Neuronal stem cell (in vitro differentiated cells): ENCODE results near the gene SPPL3.

ENCODE experiments used
- DNase-seq: peaks from one replicate; pipeline ENCODE4 v3.0.0-alpha.2; 2013; ENCODE audit warnings: low spot score
- H2AFZ ChIP-seq: one replicate; pipeline ENCODE4 v1.6.1; 2013; ENCODE audit warnings: mild to moderate bottlenecking, low read length, inconsistent platforms
- H2AK5ac ChIP-seq: 2 replicates; pipeline ENCODE4 v1.6.1; 2013; ENCODE audit warnings: low read depth, mild to moderate bottlenecking, inconsistent platforms, low read length, moderate library complexity, mixed read lengths
- H2BK120ac ChIP-seq: 2 replicates; pipeline ENCODE4 v1.6.1; 2013; ENCODE audit warnings: low read depth, mild to moderate bottlenecking, inconsistent platforms, low read length, moderate library complexity, mixed read lengths
- H2BK12ac ChIP-seq: one replicate; pipeline ENCODE4 v1.6.1; 2013; ENCODE audit warnings: low read length, inconsistent platforms
- H2BK15ac ChIP-seq: 2 replicates; pipeline ENCODE4 v1.6.1; 2013; ENCODE audit warnings: mild to moderate bottlenecking, low read length, inconsistent platforms, mixed read lengths
- H2BK5ac ChIP-seq: one replicate; pipeline ENCODE4 v1.6.1; 2013; ENCODE audit warnings: inconsistent platforms, mild to moderate bottlenecking, low read length, moderate library complexity
- H3K14ac ChIP-seq: one replicate; pipeline ENCODE4 v1.6.1; 2013; ENCODE audit warnings: low read length, inconsistent platforms
- H3K18ac ChIP-seq: 2 replicates; pipeline ENCODE4 v1.6.1; 2013; ENCODE audit warnings: low read length, inconsistent platforms
- H3K23ac ChIP-seq: 2 replicates; pipeline ENCODE4 v1.6.1; 2013; ENCODE audit warnings: low read depth, mild to moderate bottlenecking, mixed read lengths, low read length, inconsistent platforms; ENCODE audit not compliant: poor library complexity
- H3K27ac ChIP-seq: replicated peaks from 3 replicates; pipeline ENCODE4 v1.5.1; 2013; ENCODE audit warnings: low read length, inconsistent platforms
- H3K27me3 ChIP-seq, 3 experiments: 2 replicates each; pipeline ENCODE4 v1.6.1; 2013; ENCODE audit warnings: low read length in 3 of 3, mild to moderate bottlenecking in 2 of 3, inconsistent platforms in 1 of 3, low read depth in 1 of 3, mixed read lengths in 1 of 3, moderate library complexity in 1 of 3; ENCODE audit not compliant: control insufficient read depth in 3 of 3, insufficient read depth in 3 of 3
- H3K36me3 ChIP-seq, 2 donors: replicated peaks in 1 of 2; 2 replicates each; pipeline ENCODE4 v1.6.1; 2013; ENCODE audit warnings: low read length in 2 of 2; ENCODE audit not compliant: control insufficient read depth in 2 of 2, insufficient read depth in 2 of 2
- H3K4ac ChIP-seq: 2 replicates; pipeline ENCODE4 v1.6.1; 2013; ENCODE audit warnings: inconsistent platforms, mild to moderate bottlenecking, low read length, moderate library complexity
- H3K4me1 ChIP-seq, 2 donors: 1 replicate in 1 of 2; 2 replicates in 1 of 2; pipeline ENCODE4 v1.6.1; 2013; ENCODE audit warnings: low read length in 2 of 2, low read depth in 1 of 2; ENCODE audit not compliant: control insufficient read depth in 2 of 2, insufficient read depth in 1 of 2
- H3K4me2 ChIP-seq: one replicate; pipeline ENCODE4 v1.6.1; 2013; ENCODE audit warnings: mild to moderate bottlenecking, low read length, inconsistent platforms; ENCODE audit not compliant: insufficient read depth, poor library complexity, severe bottlenecking
- H3K4me3 ChIP-seq, 2 donors: 2 replicates each; pipeline ENCODE4 v1.5.1; 2013; ENCODE audit warnings: low read length in 2 of 2, mild to moderate bottlenecking in 2 of 2, inconsistent platforms in 1 of 2, moderate library complexity in 1 of 2
- H3K79me1 ChIP-seq: one replicate; pipeline ENCODE4 v1.6.1; 2013; ENCODE audit warnings: low read depth, mild to moderate bottlenecking, inconsistent platforms, low read length, moderate library complexity
- H3K9ac ChIP-seq: one replicate; pipeline ENCODE4 v1.6.1; 2013; ENCODE audit warnings: mild to moderate bottlenecking, low read depth, low read length, inconsistent platforms; ENCODE audit not compliant: poor library complexity
- H3K9me3 ChIP-seq, 2 donors: replicated peaks in 1 of 2; 2 replicates each; pipeline versions ENCODE3 to v1.6.1; 2013; ENCODE audit warnings: low read length in 2 of 2, mild to moderate bottlenecking in 2 of 2, inconsistent platforms in 1 of 2, low read depth in 1 of 2, mixed read lengths in 1 of 2, moderate library complexity in 1 of 2; ENCODE audit not compliant: control insufficient read depth in 2 of 2, insufficient read depth in 1 of 2
- H4K8ac ChIP-seq: one replicate; pipeline ENCODE4 v1.6.1; 2013; ENCODE audit warnings: low read depth, mild to moderate bottlenecking, inconsistent platforms, low read length, moderate library complexity
- H4K91ac ChIP-seq: one replicate; pipeline ENCODE4 v1.6.1; 2013; ENCODE audit warnings: low read length, low read depth, mild to moderate bottlenecking, inconsistent platforms; ENCODE audit not compliant: poor library complexity
- WGBS, 2 donors: extraction: QIAGEN DNeasy Blood & Tissue Kit; methylation state at CpG; one replicate each; pipeline ENCODE4 v1.1.7; 2013; ENCODE audit warnings: missing lambda C conversion rate in 2 of 2, mixed read lengths in 1 of 2; ENCODE audit not compliant: insufficient read length in 2 of 2, insufficient replicate concordance in 1 of 2; ENCODE audit errors: extremely low coverage in 2 of 2; 5-methylcytosine and 5-hydroxymethylcytosine counted together

The SPPL3 gene

GRCh38 chr12:120758798-120759590 is 145.2 kb downstream of the SPPL3 start:
- no CpG with 5 or more reads among the region's 7 CpGs for WGBS, 2 donors
- H3K27ac ChIP-seq, result no peak overlapping the region
- no peak overlapping the region for H4K8ac ChIP-seq

GRCh38 chr12:120757949-120758348 is 146.2 kb downstream of the SPPL3 start:
- H3K27me3 ChIP-seq, result no peaks in the 10 kb centered on the region
- H3K4me3 ChIP-seq, result no peak overlapping the region
- H4K8ac ChIP-seq, result no peak overlapping the region
- H3K9me3 ChIP-seq, result no peaks in the 10 kb centered on the region
- no peak overlapping the region for H3K18ac ChIP-seq
- no CpG with 5 or more reads among the region's 6 CpGs for WGBS, 2 donors
- no peak overlapping the region for H2BK5ac ChIP-seq
- H3K4ac ChIP-seq, result no peak overlapping the region
- H3K4me2 ChIP-seq, result no peak overlapping the region
- H4K91ac ChIP-seq, result no peak overlapping the region
- H3K79me1 ChIP-seq, result no peaks in the 10 kb centered on the region
- H2AK5ac ChIP-seq, result no peak overlapping the region
- H3K4me1 ChIP-seq, result peaks cover 5% of the 10 kb centered on the region in 2 donors
- no peak overlapping the region for H3K23ac ChIP-seq
- peaks cover 6 to 32% of the 10 kb centered on the region in 2 donors for H3K36me3 ChIP-seq
- no peak overlapping the region for H2BK120ac ChIP-seq
- H2BK15ac ChIP-seq, result no peak overlapping the region
- DNase-seq, result no peak
- H2BK12ac ChIP-seq, result no peak overlapping the region
- no peak overlapping the region for H3K9ac ChIP-seq
- no peak overlapping the region for H3K27ac ChIP-seq
- H3K14ac ChIP-seq, result no peak overlapping the region
- no peak overlapping the region for H2AFZ ChIP-seq

More at GRCh38 chr12:120758798-120759590, 145.2 kb downstream of the SPPL3 start:
- no peaks in the 10 kb centered on the region for H3K9me3 ChIP-seq
- H3K79me1 ChIP-seq, result no peaks in the 10 kb centered on the region
- no peak overlapping the region for H3K4ac ChIP-seq
- H2BK12ac ChIP-seq, result no peak overlapping the region
- no peak overlapping the region for H2AFZ ChIP-seq
- H3K36me3 ChIP-seq, result peaks cover 8 to 43% of the 10 kb centered on the region in 2 donors
- H2BK120ac ChIP-seq, result no peak overlapping the region
- H2BK5ac ChIP-seq, result no peak overlapping the region
- H3K18ac ChIP-seq, result no peak overlapping the region
- H2BK15ac ChIP-seq, result no peak overlapping the region
- no peak overlapping the region for H4K91ac ChIP-seq
- H3K9ac ChIP-seq, result no peak overlapping the region
- H3K27me3 ChIP-seq, result no peaks in the 10 kb centered on the region
- DNase-seq, result no peak
- no peak overlapping the region for H3K23ac ChIP-seq
- no peak overlapping the region for H3K4me3 ChIP-seq
- no peak overlapping the region for H2AK5ac ChIP-seq
- H3K4me2 ChIP-seq, result no peak overlapping the region
- peaks cover 5 to 9% of the 10 kb centered on the region in 2 donors for H3K4me1 ChIP-seq
- H3K14ac ChIP-seq, result no peak overlapping the region

- Histone ChIP-seq H3K23ac (no peak overlapping the region), H3K36me3 (peaks cover 6 to 26% of the 10 kb centered on the region in 2 donors), H3K27ac (no peak overlapping the region), H3K9me3 (no peaks in the 10 kb centered on the region), H3K27me3 (no peaks in the 10 kb centered on the region), H3K4me1 (peaks cover 4 to 5% of the 10 kb centered on the region in 2 donors), H3K14ac (no peak overlapping the region), H3K4me2 (no peak overlapping the region), H3K79me1 (no peaks in the 10 kb centered on the region), H4K91ac (no peak overlapping the region), H3K4me3 (no peak overlapping the region), H2BK5ac (no peak overlapping the region), H2BK120ac (no peak overlapping the region), H3K9ac (no peak overlapping the region), H2AK5ac (no peak overlapping the region), H2BK15ac (no peak overlapping the region), H3K18ac (no peak overlapping the region), H2BK12ac (no peak overlapping the region), H2AFZ (no peak overlapping the region), H4K8ac (no peak overlapping the region), H3K4ac (no peak overlapping the region)
- DNase-seq, result no peak
- WGBS, 2 donors, result no CpG with 5 or more reads among the region's 4 CpGs
These were observed 146.9 kb downstream of the SPPL3 start for GRCh38 chr12:120757226-120757742.

- Histone ChIP-seq H2BK12ac (no peak overlapping the region), H2BK15ac (no peak overlapping the region), H3K36me3 (peaks cover 2 to 6% of the 10 kb centered on the region in 2 donors), H3K4me1 (peaks cover 0 to 3% of the 10 kb centered on the region in 2 donors), H2BK5ac (no peak overlapping the region), H3K4ac (no peak overlapping the region), H3K23ac (no peak overlapping the region), H2AK5ac (no peak overlapping the region), H3K9ac (no peak overlapping the region), H2AFZ (no peak overlapping the region), H3K18ac (no peak overlapping the region), H3K79me1 (no peaks in the 10 kb centered on the region), H3K9me3 (no peaks in the 10 kb centered on the region), H3K4me2 (no peak overlapping the region), H3K27ac (no peak overlapping the region), H4K91ac (no peak overlapping the region), H3K4me3 (no peak overlapping the region), H2BK120ac (no peak overlapping the region), H3K14ac (no peak overlapping the region), H4K8ac (no peak overlapping the region), H3K27me3 (no peaks in the 10 kb centered on the region)
- no peak for DNase-seq
These were observed 148.9 kb downstream of the SPPL3 start for GRCh38 chr12:120755269-120755668.
